Nucleus accumbens (tissue), 56 donors: ENCODE measurements around the gene PPP4R4.
A peak's percentile ranks its signal among the peaks of the same experiment; 100 is the strongest.

Source experiments
- DNase-seq, 56 donors: peaks; one replicate each; lab custom pipeline; 2025; lab: John Stamatoyannopoulos, UW

PPP4R4 gene

GRCh38 chr14:94173885-94174603 is at the start of gene PPP4R4:
PPP4R4 (plus strand) TSS chr14:94174322; CDS start chr14:94174466, 144 bp downstream.
- DNase-seq, result peak in 55 of 56 donors; percentile 37 to 91 (median 80)

GRCh38 chr14:94124582-94125377 is 49.3 kb upstream of the PPP4R4 start:
- no peak for DNase-seq

GRCh38 chr14:94125659-94126418 is 48.3 kb upstream of the PPP4R4 start:
- DNase-seq, result no peak

GRCh38 chr14:94126419-94126677 is 47.8 kb upstream of the PPP4R4 start:
- no peak for DNase-seq

- DNase-seq, result no peak
These were observed 47.3 kb upstream of the PPP4R4 start for GRCh38 chr14:94126800-94127199.

GRCh38 chr14:94127330-94127729 is 46.8 kb upstream of the PPP4R4 start:
- no peak for DNase-seq

- no peak for DNase-seq
These were observed 45.8 kb upstream of the PPP4R4 start for GRCh38 chr14:94128216-94128839.

- DNase-seq, result peak in 55 of 56 donors; percentile 30 to 90 (median 81)
These were observed 44.9 kb upstream of the PPP4R4 start, which contains the start of gene IFI27L2 for GRCh38 chr14:94129111-94129757. IFI27L2 (minus strand) TSS chr14:94129604; CDS start chr14:94129564, 40 bp downstream.

- peak in 37 of 56 donors; percentile 8 to 75 (median 35) for DNase-seq
These were observed 44.2 kb upstream of the PPP4R4 start for GRCh38 chr14:94129758-94130414.

GRCh38 chr14:94132285-94132887 is 41.7 kb upstream of the PPP4R4 start:
- peak in 38 of 56 donors; percentile 2 to 86 (median 35) for DNase-seq

GRCh38 chr14:94135476-94135875 is 38.6 kb upstream of the PPP4R4 start:
- no peak for DNase-seq

- peak in 54 of 56 donors; percentile 8 to 94 (median 75) for DNase-seq
These were observed 37.4 kb upstream of the PPP4R4 start for GRCh38 chr14:94136575-94137331.

GRCh38 chr14:94138251-94138650 is 35.9 kb upstream of the PPP4R4 start:
- no peak for DNase-seq

- no peak for DNase-seq
These were observed 35.1 kb upstream of the PPP4R4 start for GRCh38 chr14:94139006-94139405.

GRCh38 chr14:94139421-94139820 is 34.7 kb upstream of the PPP4R4 start:
- no peak for DNase-seq

- DNase-seq, result no peak
These were observed 31.9 kb upstream of the PPP4R4 start for GRCh38 chr14:94142247-94142646.

- no peak for DNase-seq
These were observed 31.3 kb upstream of the PPP4R4 start for GRCh38 chr14:94142836-94143235.

- no peak for DNase-seq
These were observed 30.9 kb upstream of the PPP4R4 start for GRCh38 chr14:94143239-94143638.
